H9 (cell line): ENCODE data around the gene SAT2. TPM values are rescaled to one million over a fixed set of nuclear protein-coding genes. Genes with fewer than 3 reads are reported as not detected.

ENCODE experiments used
- DNase-seq: peaks from one replicate; pipeline ENCODE4 v3.0.0-alpha.2; 2017
- H2AFZ ChIP-seq: one replicate; pipeline ENCODE4 v1.6.1; 2013; ENCODE audit warnings: mild to moderate bottlenecking, low read length, control low read depth, moderate library complexity
- H2AK5ac ChIP-seq: 2 replicates; pipeline ENCODE4 v1.6.1; 2013; ENCODE audit warnings: low read length, control low read depth, mixed read lengths; ENCODE audit not compliant: insufficient read length
- H2BK120ac ChIP-seq: one replicate; pipeline ENCODE4 v1.6.1; 2013; ENCODE audit warnings: low read depth, mild to moderate bottlenecking, low read length, control low read depth, inconsistent platforms; ENCODE audit not compliant: poor library complexity, severe bottlenecking
- H2BK12ac ChIP-seq: 2 replicates; pipeline ENCODE4 v1.6.1; 2013; ENCODE audit warnings: low read length, control low read depth, mixed read lengths, low read depth; ENCODE audit not compliant: insufficient read length
- H2BK15ac ChIP-seq: 2 replicates; pipeline ENCODE4 v1.6.1; 2013; ENCODE audit warnings: low read depth, low read length, control low read depth
- H2BK20ac ChIP-seq: one replicate; pipeline ENCODE4 v1.6.1; 2013; ENCODE audit warnings: low read depth, mild to moderate bottlenecking, low read length, control low read depth, inconsistent platforms; ENCODE audit not compliant: poor library complexity, severe bottlenecking
- H2BK5ac ChIP-seq: 2 replicates; pipeline ENCODE4 v1.6.1; 2013; ENCODE audit warnings: low read length, control low read depth, mixed read lengths; ENCODE audit not compliant: insufficient read length
- H3K14ac ChIP-seq: 2 replicates; pipeline ENCODE4 v1.6.1; 2013; ENCODE audit warnings: low read length, control low read depth; ENCODE audit not compliant: insufficient read depth
- H3K18ac ChIP-seq: 2 replicates; pipeline ENCODE4 v1.6.1; 2013; ENCODE audit warnings: low read depth, mild to moderate bottlenecking, mixed read lengths, low read length, control low read depth; ENCODE audit not compliant: insufficient read length
- H3K23ac ChIP-seq: 2 replicates; pipeline ENCODE4 v1.6.1; 2013; ENCODE audit warnings: low read length, control low read depth, mixed read lengths, low read depth; ENCODE audit not compliant: insufficient read length
- H3K23me2 ChIP-seq: 2 replicates; pipeline ENCODE4 v1.6.1; 2013; ENCODE audit warnings: low read depth, mild to moderate bottlenecking, mixed read lengths, low read length, control low read depth; ENCODE audit not compliant: insufficient read length, poor library complexity, severe bottlenecking
- H3K27ac ChIP-seq: 2 replicates; pipeline ENCODE4 v1.5.1; 2013; ENCODE audit warnings: low read length, control low read depth, mixed read lengths, low read depth; ENCODE audit not compliant: insufficient read length
- H3K27me3 ChIP-seq: 2 replicates; pipeline ENCODE4 v1.6.1; 2013; ENCODE audit warnings: low read length, control low read depth, inconsistent platforms; ENCODE audit not compliant: insufficient read depth
- H3K4ac ChIP-seq: 2 replicates; pipeline ENCODE4 v1.6.1; 2013; ENCODE audit warnings: low read depth, mild to moderate bottlenecking, control low read depth, inconsistent platforms, low read length, moderate library complexity
- H3K4me1 ChIP-seq: 2 replicates; pipeline ENCODE4 v1.6.1; 2013; ENCODE audit warnings: low read length, control low read depth, inconsistent platforms; ENCODE audit not compliant: insufficient read depth
- H3K4me2 ChIP-seq: 2 replicates; pipeline ENCODE4 v1.6.1; 2013; ENCODE audit warnings: low read length, control low read depth, mixed read lengths; ENCODE audit not compliant: insufficient read length, insufficient read depth
- H3K56ac ChIP-seq: 2 replicates; pipeline ENCODE4 v1.6.1; 2013; ENCODE audit warnings: low read depth, mild to moderate bottlenecking, mixed read lengths, low read length, control low read depth; ENCODE audit not compliant: insufficient read length
- H3K79me1 ChIP-seq: 2 replicates; pipeline ENCODE4 v1.6.1; 2013; ENCODE audit warnings: low read depth, mild to moderate bottlenecking, moderate library complexity, low read length, control low read depth, inconsistent platforms; ENCODE audit not compliant: insufficient read depth, poor library complexity, severe bottlenecking
- H3K79me2 ChIP-seq: 2 replicates; pipeline ENCODE4 v1.6.1; 2013; ENCODE audit warnings: low read length, control low read depth, inconsistent platforms; ENCODE audit not compliant: insufficient read depth
- H3K9ac ChIP-seq: 2 replicates; pipeline ENCODE4 v1.6.1; 2013; ENCODE audit warnings: low read length, control low read depth, mixed read lengths; ENCODE audit not compliant: insufficient read length; ENCODE audit errors: extremely low read depth
- H3K9me3 ChIP-seq: one replicate; pipeline ENCODE4 v1.6.1; 2013; ENCODE audit warnings: low read depth, low read length, inconsistent platforms; ENCODE audit not compliant: control insufficient read depth
- H3T11ph ChIP-seq: one replicate; pipeline ENCODE4 v1.6.1; 2013; ENCODE audit warnings: mild to moderate bottlenecking, low read length, control low read depth, inconsistent platforms
- H4K20me1 ChIP-seq: one replicate; pipeline ENCODE4 v1.6.1; 2013; ENCODE audit not compliant: control insufficient read depth, insufficient read length, insufficient read depth
- H4K5ac ChIP-seq: 2 replicates; pipeline ENCODE4 v1.6.1; 2013; ENCODE audit warnings: low read depth, mild to moderate bottlenecking, mixed read lengths, low read length, control low read depth; ENCODE audit not compliant: insufficient read length
- H4K8ac ChIP-seq: replicated peaks from 2 replicates; pipeline ENCODE4 v1.6.1; 2013; ENCODE audit warnings: low read length, control low read depth, mixed read lengths, low read depth; ENCODE audit not compliant: insufficient read length
- H4K91ac ChIP-seq: 2 replicates; pipeline ENCODE4 v1.6.1; 2013; ENCODE audit warnings: low read depth, mild to moderate bottlenecking, moderate library complexity, mixed read lengths, low read length, control low read depth; ENCODE audit not compliant: insufficient read length
- H3K27ac Mint-ChIP-seq, 3 experiments: 2 replicates in 2 of 3; 3 replicates in 1 of 3; pipeline ENCODE4 v1.8.0; 2020 to 2021; ENCODE audit warnings: mixed read lengths in 3 of 3, mild to moderate bottlenecking in 1 of 3, moderate library complexity in 1 of 3
- H3K27me3 Mint-ChIP-seq: 2 replicates; pipeline ENCODE4 v1.8.0; 2021; ENCODE audit warnings: low read depth, mild to moderate bottlenecking, moderate library complexity, mixed read lengths
- H3K36me3 Mint-ChIP-seq, 3 experiments: 2 replicates in 2 of 3; 3 replicates in 1 of 3; pipeline ENCODE4 v1.8.0; 2020 to 2021; ENCODE audit warnings: low read depth in 3 of 3, mixed read lengths in 3 of 3; ENCODE audit not compliant: insufficient read depth in 1 of 3
- H3K4me1 Mint-ChIP-seq, 2 experiments: 2 replicates each; pipeline ENCODE4 v1.8.0; 2020; ENCODE audit warnings: mixed read lengths in 2 of 2
- H3K4me3 Mint-ChIP-seq, 2 experiments: 2 replicates in 1 of 2; 3 replicates in 1 of 2; pipeline ENCODE4 v1.8.0; 2020 to 2021; ENCODE audit warnings: mild to moderate bottlenecking in 2 of 2, mixed read lengths in 2 of 2, moderate library complexity in 1 of 2
- H3K9me3 Mint-ChIP-seq, 2 experiments: 2 replicates in 1 of 2; 3 replicates in 1 of 2; pipeline ENCODE4 v1.8.0; 2020; ENCODE audit warnings: mild to moderate bottlenecking in 2 of 2, mixed read lengths in 2 of 2, moderate library complexity in 1 of 2
- WGBS: extraction: QIAGEN DNeasy Blood & Tissue Kit; methylation state at CpG from one replicate; pipeline ENCODE4 v1.1.7; 2013; ENCODE audit warnings: missing lambda C conversion rate, low lambda C conversion rate, mixed read lengths; ENCODE audit not compliant: insufficient read length; ENCODE audit errors: extremely low coverage; 5-methylcytosine and 5-hydroxymethylcytosine counted together
- total RNA-seq: library from RNA; stranded (reverse); gene quantifications from 2 replicates; pipeline ENCODE4 v1.2.1, GENCODE V29; 2021
- TF ChIP-seq, protein P1 (sequence below): fragments of 200-600 bp; sonication (generic); conservative IDR thresholded peaks from 3 replicates; pipeline ENCODE4 v1.8.0; 2021; ENCODE audit warnings: antibody characterized with exemption, mild to moderate bottlenecking

SAT2 gene
- total RNA-seq, 1 experiment from 2014 or later, result 72.1 TPM

GRCh38 chr17:7586673-7587419, 40.8 kb downstream of the SAT2 start:
- peak; percentile 84 for DNase-seq
- Histone ChIP-seq H2BK20ac (no peak overlapping the region), H3T11ph (no peak overlapping the region), H4K20me1 (no peaks in the 10 kb centered on the region), H2BK12ac (no peak overlapping the region), H3K79me1 (no peaks in the 10 kb centered on the region), H4K91ac (no peak overlapping the region), H3K14ac (no peak overlapping the region), H2AK5ac (no peak overlapping the region), H3K4me1 (no peaks in the 10 kb centered on the region; the same call in 1 of the 2 replicates), H4K8ac (no peak overlapping the region), H3K4me2 (no peak overlapping the region), H3K79me2 (no peaks in the 10 kb centered on the region; the same call in 1 of the 2 replicates), H2BK5ac (no peak overlapping the region), H3K4ac (no peak overlapping the region), H4K5ac (no peak overlapping the region), H3K9ac (no peak overlapping the region), H3K9me3 (no peaks in the 10 kb centered on the region), H2BK15ac (no peak overlapping the region), H3K23me2 (peaks cover 13% of the 10 kb centered on the region), H3K56ac (no peak overlapping the region), H3K18ac (no peak overlapping the region), H3K27ac (no peak overlapping the region), H3K23ac (no peak overlapping the region), H2BK120ac (no peak overlapping the region), H2AFZ (no peak overlapping the region), H3K27me3 (no peaks in the 10 kb centered on the region)
- TF ChIP-seq, protein P1, sequence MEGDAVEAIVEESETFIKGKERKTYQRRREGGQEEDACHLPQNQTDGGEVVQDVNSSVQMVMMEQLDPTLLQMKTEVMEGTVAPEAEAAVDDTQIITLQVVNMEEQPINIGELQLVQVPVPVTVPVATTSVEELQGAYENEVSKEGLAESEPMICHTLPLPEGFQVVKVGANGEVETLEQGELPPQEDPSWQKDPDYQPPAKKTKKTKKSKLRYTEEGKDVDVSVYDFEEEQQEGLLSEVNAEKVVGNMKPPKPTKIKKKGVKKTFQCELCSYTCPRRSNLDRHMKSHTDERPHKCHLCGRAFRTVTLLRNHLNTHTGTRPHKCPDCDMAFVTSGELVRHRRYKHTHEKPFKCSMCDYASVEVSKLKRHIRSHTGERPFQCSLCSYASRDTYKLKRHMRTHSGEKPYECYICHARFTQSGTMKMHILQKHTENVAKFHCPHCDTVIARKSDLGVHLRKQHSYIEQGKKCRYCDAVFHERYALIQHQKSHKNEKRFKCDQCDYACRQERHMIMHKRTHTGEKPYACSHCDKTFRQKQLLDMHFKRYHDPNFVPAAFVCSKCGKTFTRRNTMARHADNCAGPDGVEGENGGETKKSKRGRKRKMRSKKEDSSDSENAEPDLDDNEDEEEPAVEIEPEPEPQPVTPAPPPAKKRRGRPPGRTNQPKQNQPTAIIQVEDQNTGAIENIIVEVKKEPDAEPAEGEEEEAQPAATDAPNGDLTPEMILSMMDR, result peak; percentile 47
- Mint-ChIP-seq H3K36me3 (peaks cover 13 to 43% (median 35%) of the 10 kb centered on the region in 3 experiments), H3K4me1 (peaks cover 31 to 60% of the 10 kb centered on the region in 2 experiments), H3K27ac (peak overlapping the region in 1 of 3 experiments; percentile 46; a peak in 1 of 7 replicates), H3K27me3 (no peaks in the 10 kb centered on the region; the same call in 1 of the 2 replicates), H3K4me3 (no peak overlapping the region), H3K9me3 (peaks cover 0 to 3% of the 10 kb centered on the region in 2 experiments; a peak in 1 of 5 replicates)
- WGBS, result no CpG with 5 or more reads among the region's 9 CpGs
